Esophagus muscularis mucosa (tissue), 3 donors: Measurements from ENCODE around the gene NR2E1.

Source experiments
- POLR2A ChIP-seq: fragments of 450-650 bp; IDR thresholded peaks from one replicate; pipeline ENCODE4 v1.6.1; 2017; ENCODE audit warnings: antibody characterized with exemption, moderate library complexity, mild to moderate bottlenecking, low read depth
- TF ChIP-seq, protein P1 (sequence below), 3 experiments: fragments of 200-600 bp in 2 of 3; fragments of 450-650 bp in 1 of 3; sonication (generic) in 2 of 3; IDR thresholded peaks; one replicate each; pipeline ENCODE4 v1.5.1; 2017 to 2019; ENCODE audit warnings: antibody characterized with exemption in 3 of 3, mild to moderate bottlenecking in 2 of 3, moderate library complexity in 1 of 3

DNA sequence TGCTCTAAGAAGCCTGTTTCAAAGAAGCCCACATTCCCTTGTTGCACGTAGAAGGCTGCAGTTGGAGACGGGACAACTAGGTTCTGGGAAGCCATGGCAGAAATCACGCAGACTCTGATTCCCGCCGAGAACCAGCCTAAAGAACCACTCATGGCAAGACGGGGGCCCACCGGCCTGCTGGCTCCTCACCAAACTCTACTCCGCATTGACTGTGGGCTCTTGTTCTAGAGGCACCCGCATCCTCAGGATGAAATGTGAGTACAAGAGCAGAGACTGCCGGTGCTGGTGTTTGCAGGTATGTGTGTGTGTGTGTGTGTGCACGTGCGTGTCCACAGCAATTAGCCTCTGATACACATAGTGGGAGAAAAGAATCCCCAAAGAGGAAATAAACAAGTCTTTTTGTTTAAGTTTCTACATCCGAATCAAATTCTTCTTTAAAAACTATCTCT is 42.3 kb upstream of the NR2E1 start:
- TF ChIP-seq, protein P1, sequence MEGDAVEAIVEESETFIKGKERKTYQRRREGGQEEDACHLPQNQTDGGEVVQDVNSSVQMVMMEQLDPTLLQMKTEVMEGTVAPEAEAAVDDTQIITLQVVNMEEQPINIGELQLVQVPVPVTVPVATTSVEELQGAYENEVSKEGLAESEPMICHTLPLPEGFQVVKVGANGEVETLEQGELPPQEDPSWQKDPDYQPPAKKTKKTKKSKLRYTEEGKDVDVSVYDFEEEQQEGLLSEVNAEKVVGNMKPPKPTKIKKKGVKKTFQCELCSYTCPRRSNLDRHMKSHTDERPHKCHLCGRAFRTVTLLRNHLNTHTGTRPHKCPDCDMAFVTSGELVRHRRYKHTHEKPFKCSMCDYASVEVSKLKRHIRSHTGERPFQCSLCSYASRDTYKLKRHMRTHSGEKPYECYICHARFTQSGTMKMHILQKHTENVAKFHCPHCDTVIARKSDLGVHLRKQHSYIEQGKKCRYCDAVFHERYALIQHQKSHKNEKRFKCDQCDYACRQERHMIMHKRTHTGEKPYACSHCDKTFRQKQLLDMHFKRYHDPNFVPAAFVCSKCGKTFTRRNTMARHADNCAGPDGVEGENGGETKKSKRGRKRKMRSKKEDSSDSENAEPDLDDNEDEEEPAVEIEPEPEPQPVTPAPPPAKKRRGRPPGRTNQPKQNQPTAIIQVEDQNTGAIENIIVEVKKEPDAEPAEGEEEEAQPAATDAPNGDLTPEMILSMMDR (IDR thresholded peaks at IDR 0.05) = no peak
- no peak for TF ChIP-seq POLR2A
